Loucy (cell line): ENCODE measurements around the gene PLEKHA4.
"Not testable (repeated sequence)": the region's sequence is repeated elsewhere in the genome, so short reads cannot be mapped to it uniquely, and the experiment has no call there.

Experiments
- H2AFZ ChIP-seq: fragments of 200-600 bp; sonication (generic); 2 replicates; pipeline ENCODE4 v1.6.0; 2016; ENCODE audit warnings: antibody characterized with exemption, mild to moderate bottlenecking, low read length, moderate library complexity
- H3F3A ChIP-seq: fragments of 200-600 bp; 2 replicates; pipeline ENCODE4 v1.6.0; 2016; ENCODE audit warnings: antibody characterized with exemption, low read depth, mild to moderate bottlenecking
- H3K27me3 ChIP-seq: fragments of 200-600 bp; sonication (generic); 2 replicates; pipeline ENCODE4 v1.6.1; 2014; ENCODE audit warnings: low read length, mild to moderate bottlenecking; ENCODE audit not compliant: insufficient read depth, poor library complexity, severe bottlenecking
- H3K36me3 ChIP-seq: fragments of 200-600 bp; sonication (generic); 2 replicates; pipeline ENCODE4 v1.6.1; 2016; ENCODE audit warnings: low read length; ENCODE audit not compliant: insufficient read depth
- H3K4me1 ChIP-seq: fragments of 200-600 bp; sonication (generic); 2 replicates; pipeline ENCODE4 v1.5.1; 2014; ENCODE audit warnings: low read length, mild to moderate bottlenecking; ENCODE audit not compliant: insufficient read depth, poor library complexity, severe bottlenecking
- H3K4me2 ChIP-seq: fragments of 200-600 bp; sonication (generic); 2 replicates; pipeline ENCODE4 v1.6.0; 2014; ENCODE audit warnings: antibody characterized with exemption, low read length, low read depth, mild to moderate bottlenecking; ENCODE audit not compliant: poor library complexity, severe bottlenecking
- H3K4me3 ChIP-seq: fragments of 200-600 bp; sonication (generic); 2 replicates; pipeline ENCODE4 v1.5.1; 2014; ENCODE audit warnings: low read length, mild to moderate bottlenecking, mixed read lengths; ENCODE audit not compliant: poor library complexity, severe bottlenecking
- H3K79me2 ChIP-seq: fragments of 200-600 bp; sonication (generic); 2 replicates; pipeline ENCODE4 v1.6.1; 2014; ENCODE audit warnings: low read length; ENCODE audit not compliant: insufficient read depth
- H3K9ac ChIP-seq: fragments of 200-600 bp; sonication (generic); 2 replicates; pipeline ENCODE4 v1.6.0; 2014; ENCODE audit warnings: mild to moderate bottlenecking, low read depth, low read length, moderate library complexity; ENCODE audit not compliant: poor library complexity, severe bottlenecking
- H3K9me2 ChIP-seq: fragments of 200-600 bp; sonication (generic); replicated peaks from 2 replicates; pipeline ENCODE4 v1.6.1; 2016; ENCODE audit warnings: low read depth, low read length, mixed read lengths
- H3K9me3 ChIP-seq: fragments of 200-600 bp; sonication (generic); 2 replicates; pipeline ENCODE4 v1.6.1; 2014; ENCODE audit warnings: mild to moderate bottlenecking, antibody characterized with exemption, low read length, low read depth; ENCODE audit not compliant: insufficient read depth
- H4K20me1 ChIP-seq: fragments of 200-600 bp; sonication (generic); 2 replicates; pipeline ENCODE4 v1.6.0; 2014; ENCODE audit warnings: antibody characterized with exemption, low read length, mild to moderate bottlenecking; ENCODE audit not compliant: insufficient read depth, poor library complexity, severe bottlenecking
- EZH2phosphoT487 ChIP-seq: fragments of 200-600 bp; IDR thresholded peaks from 2 replicates; pipeline ENCODE4 v1.6.1; 2018; ENCODE audit warnings: antibody characterized with exemption, mild to moderate bottlenecking, moderate library complexity, borderline replicate concordance
- TF ChIP-seq, protein P1 (sequence below): fragments of 200-600 bp; sonication (generic); conservative IDR thresholded peaks from 2 replicates; pipeline ENCODE4 v1.5.1; 2014; ENCODE audit warnings: mild to moderate bottlenecking, antibody characterized with exemption, low read length

Gene PLEKHA4

DNA sequence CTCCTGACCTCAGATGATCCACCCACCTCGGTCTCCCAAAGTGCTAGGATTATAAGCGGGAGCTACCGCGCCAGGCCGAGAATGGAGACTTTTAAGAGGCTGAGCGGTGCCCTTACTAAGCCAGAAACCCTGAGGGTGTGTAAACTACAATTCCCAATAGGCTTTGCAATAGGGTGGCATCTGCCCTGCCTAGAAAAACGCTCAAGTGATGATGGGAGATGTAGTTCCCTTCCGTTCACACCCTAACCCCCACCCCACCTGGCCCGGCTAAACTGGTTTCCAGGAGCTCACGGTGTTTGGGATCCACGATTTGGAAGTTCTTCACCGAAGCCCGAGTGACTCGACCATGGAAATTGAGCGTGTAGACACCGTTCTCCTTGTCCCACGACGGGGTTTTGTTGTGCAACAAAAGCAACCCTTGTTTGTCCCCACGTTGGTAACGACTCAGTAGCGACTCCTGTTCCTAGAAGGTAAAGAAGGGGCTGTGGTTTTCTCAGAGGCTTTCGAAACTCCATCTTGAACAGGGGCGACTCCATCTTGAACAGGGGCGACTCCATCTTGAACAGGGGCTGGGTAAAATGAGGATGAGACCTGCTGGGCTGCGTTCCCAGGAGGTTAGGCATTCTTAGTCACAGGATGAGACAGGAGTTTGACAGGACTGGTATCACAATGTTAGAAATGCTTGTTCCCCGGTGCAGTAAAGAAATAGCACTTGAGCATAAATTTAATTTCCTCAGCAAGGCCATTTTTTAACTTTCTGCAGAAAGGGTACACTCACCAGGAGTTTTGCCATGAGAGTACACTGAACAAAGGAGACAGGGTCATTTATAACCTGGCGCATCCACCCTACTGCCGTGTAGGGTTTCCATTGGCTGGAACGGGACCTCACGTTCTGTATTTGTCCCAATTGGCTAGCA lies 13.6 kb upstream of the PLEKHA4 start:
- Histone ChIP-seq H3K4me1 (no peaks in the 10 kb centered on the region), H4K20me1 (no peaks in the 10 kb centered on the region), H3K9me3 (no peaks in the 10 kb centered on the region), H3K4me3 (no peak overlapping the region), H3K27me3 (no peaks in the 10 kb centered on the region), H3K4me2 (no peak overlapping the region), H3K9ac (no peak overlapping the region), H2AFZ (no peak overlapping the region), H3K9me2 (no peaks in the 10 kb centered on the region), H3K79me2 (no peaks in the 10 kb centered on the region), H3F3A (no peaks in the 10 kb centered on the region), H3K36me3 (no peaks in the 10 kb centered on the region)
- TF ChIP-seq EZH2phosphoT487, result no peak
- TF ChIP-seq, protein P1, sequence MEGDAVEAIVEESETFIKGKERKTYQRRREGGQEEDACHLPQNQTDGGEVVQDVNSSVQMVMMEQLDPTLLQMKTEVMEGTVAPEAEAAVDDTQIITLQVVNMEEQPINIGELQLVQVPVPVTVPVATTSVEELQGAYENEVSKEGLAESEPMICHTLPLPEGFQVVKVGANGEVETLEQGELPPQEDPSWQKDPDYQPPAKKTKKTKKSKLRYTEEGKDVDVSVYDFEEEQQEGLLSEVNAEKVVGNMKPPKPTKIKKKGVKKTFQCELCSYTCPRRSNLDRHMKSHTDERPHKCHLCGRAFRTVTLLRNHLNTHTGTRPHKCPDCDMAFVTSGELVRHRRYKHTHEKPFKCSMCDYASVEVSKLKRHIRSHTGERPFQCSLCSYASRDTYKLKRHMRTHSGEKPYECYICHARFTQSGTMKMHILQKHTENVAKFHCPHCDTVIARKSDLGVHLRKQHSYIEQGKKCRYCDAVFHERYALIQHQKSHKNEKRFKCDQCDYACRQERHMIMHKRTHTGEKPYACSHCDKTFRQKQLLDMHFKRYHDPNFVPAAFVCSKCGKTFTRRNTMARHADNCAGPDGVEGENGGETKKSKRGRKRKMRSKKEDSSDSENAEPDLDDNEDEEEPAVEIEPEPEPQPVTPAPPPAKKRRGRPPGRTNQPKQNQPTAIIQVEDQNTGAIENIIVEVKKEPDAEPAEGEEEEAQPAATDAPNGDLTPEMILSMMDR, result no peak

- not testable (repeated sequence) for H3F3A ChIP-seq, H3K9me2 ChIP-seq, H3K4me3 ChIP-seq, H3K27me3 ChIP-seq, H3K36me3 ChIP-seq, H3K9ac ChIP-seq, H4K20me1 ChIP-seq, H3K9me3 ChIP-seq, H3K79me2 ChIP-seq, H2AFZ ChIP-seq, H3K4me2 ChIP-seq
- H3K4me1 ChIP-seq, result peaks cover 11% of the 10 kb centered on the region
Measured at GRCh38 chr19:48879696-48880095, 11.3 kb upstream of the PLEKHA4 start.

DNA sequence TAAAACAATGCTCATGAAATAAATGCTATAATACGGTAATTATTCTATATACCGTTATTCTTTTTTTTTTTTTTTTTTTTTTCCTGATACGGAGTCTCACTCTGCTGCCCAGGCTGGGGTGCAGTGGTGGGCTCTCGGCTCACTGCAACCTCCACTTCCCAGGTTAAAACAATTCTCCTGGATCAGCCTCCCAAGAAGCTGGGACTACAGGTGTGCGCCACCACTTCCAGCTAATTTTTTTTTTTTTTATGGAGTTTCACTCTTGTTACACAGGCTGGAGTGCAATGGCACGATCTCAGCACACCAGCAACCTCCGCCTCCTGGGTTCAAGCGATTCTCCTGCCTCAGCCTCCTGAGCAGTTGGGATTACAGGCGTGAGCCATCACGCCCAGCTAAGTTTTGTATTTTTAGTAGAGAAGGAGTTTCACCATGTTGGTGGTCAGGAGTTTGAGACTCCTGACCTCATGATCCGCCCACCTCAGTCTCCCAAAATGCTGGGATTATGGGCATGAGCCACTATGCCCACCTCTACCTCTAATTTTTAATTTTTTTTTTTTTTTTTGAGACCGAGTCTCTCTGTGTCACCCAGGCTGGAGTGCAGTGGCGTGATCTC lies 10.7 kb upstream of the PLEKHA4 start:
- TF ChIP-seq, protein P1, result no peak
- no peak for TF ChIP-seq EZH2phosphoT487
- no peaks in the 10 kb centered on the region for H3K27me3 ChIP-seq
- H3K36me3 ChIP-seq, result no peaks in the 10 kb centered on the region
- H3K9ac ChIP-seq, result no peak overlapping the region
- no peaks in the 10 kb centered on the region for H3K9me3 ChIP-seq
- H3F3A ChIP-seq, result no peaks in the 10 kb centered on the region
- H4K20me1 ChIP-seq, result peaks cover 11% of the 10 kb centered on the region
- peaks cover 11% of the 10 kb centered on the region; the same call in 1 of the 2 replicates for H3K79me2 ChIP-seq
- H3K9me2 ChIP-seq, result no peaks in the 10 kb centered on the region
- H3K4me2 ChIP-seq, result no peak overlapping the region
- no peak overlapping the region for H2AFZ ChIP-seq
- no peak overlapping the region for H3K4me3 ChIP-seq
- H3K4me1 ChIP-seq, result peaks cover 16% of the 10 kb centered on the region
